Measurements from ENCODE around the gene PTPN6. TPM values are rescaled to one million over a fixed set of nuclear protein-coding genes. Genes with fewer than 3 reads are reported as not detected.
"Not testable (repeated sequence)": the region's sequence is repeated elsewhere in the genome, so short reads cannot be mapped to it uniquely, and the experiment has no call there.

PTPN6 gene
- 100 to 1,000 TPM in 1 of 2 donors, 10 to 100 TPM in 1; 71.6 to 131 TPM for total RNA-seq

GRCh38 chr12:6950811-6951540 is at the start of gene PTPN6:
PTPN6 (plus strand) TSS chr12:6951356; CDS start chr12:6951513, 157 bp downstream.
- peaks cover 77 to 81% of the 10 kb centered on the region in 2 donors for H3K4me1 Mint-ChIP-seq (ENCODE audit: low read depth in 2 of 2)
- ATAC-seq (peak; percentile 0 to 57), DNase-seq (ENCODE audit: low spot score) (no peak)
- H3K27me3 Mint-ChIP-seq: no peaks in the 10 kb centered on the region
- H3K27ac Mint-ChIP-seq: peak within 1 kb of the TSS; percentile 95 to 97
- peak within 1 kb of the TSS; percentile 92 for H3K4me3 Mint-ChIP-seq
- no peaks in the 10 kb centered on the region for H3K9me3 Mint-ChIP-seq
- no peaks in the 10 kb centered on the region for H3K36me3 Mint-ChIP-seq

- Mint-ChIP-seq H3K27me3 (no peaks in the 10 kb centered on the region), H3K36me3 (no peaks in the 10 kb centered on the region), H3K9me3 (no peaks in the 10 kb centered on the region), H3K4me1 (ENCODE audit: low read depth in 2 of 2) (no peaks in the 10 kb centered on the region), H3K27ac (no peak overlapping the region), H3K4me3 (no peak overlapping the region)
- ATAC-seq (no peak), DNase-seq (ENCODE audit: low spot score) (no peak)
These were observed 48.7 kb upstream of the PTPN6 start for GRCh38 chr12:6902448-6902847.

- H3K4me1 Mint-ChIP-seq (ENCODE audit: low read depth in 2 of 2): no peaks in the 10 kb centered on the region
- no peaks in the 10 kb centered on the region for H3K27me3 Mint-ChIP-seq
- no peak overlapping the region for H3K27ac Mint-ChIP-seq
- no peaks in the 10 kb centered on the region for H3K36me3 Mint-ChIP-seq
- H3K9me3 Mint-ChIP-seq: no peaks in the 10 kb centered on the region
- no peak overlapping the region for H3K4me3 Mint-ChIP-seq
- ATAC-seq: no peak
- DNase-seq (ENCODE audit: low spot score): no peak
These were observed 47.4 kb upstream of the PTPN6 start for GRCh38 chr12:6903722-6904121.

GRCh38 chr12:6904280-6905276 is 46.6 kb upstream of the PTPN6 start, which contains the start of gene LRRC23:
LRRC23 (plus strand) TSS chr12:6904822; CDS start chr12:6905634, 812 bp downstream.
- Mint-ChIP-seq H3K4me1 (ENCODE audit: low read depth in 2 of 2) (no peaks in the 10 kb centered on the region), H3K27me3 (no peaks in the 10 kb centered on the region), H3K4me3 (no peak within 1 kb of the TSS), H3K36me3 (no peaks in the 10 kb centered on the region), H3K9me3 (no peaks in the 10 kb centered on the region), H3K27ac (no peak within 1 kb of the TSS)
- DNase-seq (ENCODE audit: low spot score): peak; percentile 97
- peak; percentile 99 for ATAC-seq

GRCh38 chr12:6905414-6906040 is 45.6 kb upstream of the PTPN6 start:
- Mint-ChIP-seq H3K36me3 (no peaks in the 10 kb centered on the region), H3K4me3 (no peak overlapping the region), H3K27me3 (no peaks in the 10 kb centered on the region), H3K9me3 (no peaks in the 10 kb centered on the region), H3K4me1 (ENCODE audit: low read depth in 2 of 2) (no peaks in the 10 kb centered on the region), H3K27ac (no peak overlapping the region)
- DNase-seq (ENCODE audit: low spot score) (no peak), ATAC-seq (no peak)

GRCh38 chr12:6908141-6908540 is 43.0 kb upstream of the PTPN6 start:
- DNase-seq (ENCODE audit: low spot score); H3K27ac Mint-ChIP-seq; H3K4me1 Mint-ChIP-seq (ENCODE audit: low read depth in 2 of 2); H3K36me3 Mint-ChIP-seq; H3K27me3 Mint-ChIP-seq; H3K4me3 Mint-ChIP-seq; H3K9me3 Mint-ChIP-seq; ATAC-seq: not testable (repeated sequence)

GRCh38 chr12:6909421-6910145 is 41.6 kb upstream of the PTPN6 start:
- H3K4me3 Mint-ChIP-seq: no peak overlapping the region
- H3K27me3 Mint-ChIP-seq: peaks cover 0 to 7% of the 10 kb centered on the region in 2 donors
- ATAC-seq: no peak
- no peak for DNase-seq (ENCODE audit: low spot score)
- peaks cover 13 to 15% of the 10 kb centered on the region in 2 donors for H3K4me1 Mint-ChIP-seq (ENCODE audit: low read depth in 2 of 2)
- no peaks in the 10 kb centered on the region for H3K36me3 Mint-ChIP-seq
- no peaks in the 10 kb centered on the region for H3K9me3 Mint-ChIP-seq
- H3K27ac Mint-ChIP-seq: no peak overlapping the region

GRCh38 chr12:6912164-6912935 is 38.8 kb upstream of the PTPN6 start:
- Mint-ChIP-seq H3K27ac (peak overlapping the region; percentile 67 to 80), H3K36me3 (no peaks in the 10 kb centered on the region), H3K9me3 (no peaks in the 10 kb centered on the region), H3K4me3 (peak overlapping the region; percentile 95), H3K4me1 (ENCODE audit: low read depth in 2 of 2) (peaks cover 26% of the 10 kb centered on the region in 2 donors), H3K27me3 (peaks cover 0 to 7% of the 10 kb centered on the region in 2 donors)
- ATAC-seq: no peak
- DNase-seq (ENCODE audit: low spot score): no peak

- no peaks in the 10 kb centered on the region for H3K9me3 Mint-ChIP-seq
- no peaks in the 10 kb centered on the region for H3K36me3 Mint-ChIP-seq
- DNase-seq (ENCODE audit: low spot score): peak; percentile 85
- H3K27ac Mint-ChIP-seq: peak within 1 kb of the TSS; percentile 67 to 80
- H3K27me3 Mint-ChIP-seq: peaks cover 0 to 7% of the 10 kb centered on the region in 2 donors
- peak within 1 kb of the TSS; percentile 95 for H3K4me3 Mint-ChIP-seq
- peaks cover 26% of the 10 kb centered on the region in 2 donors for H3K4me1 Mint-ChIP-seq (ENCODE audit: low read depth in 2 of 2)
- peak; percentile 95 to 96 for ATAC-seq
These were observed 36.8 kb upstream of the PTPN6 start, which contains the start of gene ENO2 for GRCh38 chr12:6914246-6914946. ENO2 (plus strand) TSS chr12:6914580; CDS start chr12:6915833, 1,253 bp downstream.

- ATAC-seq (no peak), DNase-seq (ENCODE audit: low spot score) (no peak)
- H3K36me3 Mint-ChIP-seq: no peaks in the 10 kb centered on the region
- peak overlapping the region; percentile 67 to 80 for H3K27ac Mint-ChIP-seq
- H3K4me3 Mint-ChIP-seq: peak overlapping the region; percentile 95
- H3K27me3 Mint-ChIP-seq: peaks cover 0 to 7% of the 10 kb centered on the region in 2 donors
- H3K4me1 Mint-ChIP-seq (ENCODE audit: low read depth in 2 of 2): peaks cover 26 to 29% of the 10 kb centered on the region in 2 donors
- no peaks in the 10 kb centered on the region for H3K9me3 Mint-ChIP-seq
These were observed 36.0 kb upstream of the PTPN6 start for GRCh38 chr12:6914947-6915788.

GRCh38 chr12:6915789-6916285 is 35.3 kb upstream of the PTPN6 start:
- Mint-ChIP-seq H3K4me3 (peak overlapping the region; percentile 95), H3K27ac (no peak overlapping the region), H3K36me3 (no peaks in the 10 kb centered on the region), H3K9me3 (no peaks in the 10 kb centered on the region), H3K27me3 (peaks cover 0 to 7% of the 10 kb centered on the region in 2 donors), H3K4me1 (ENCODE audit: low read depth in 2 of 2) (peaks cover 26 to 29% of the 10 kb centered on the region in 2 donors)
- DNase-seq (ENCODE audit: low spot score): no peak
- no peak for ATAC-seq
